Middle frontal gyrus (tissue), 1 donor: ENCODE measurements around the gene AIPL1.
"Not testable (repeated sequence)": the region's sequence is repeated elsewhere in the genome, so short reads cannot be mapped to it uniquely, and the experiment has no call there.

Source experiments
- DNase-seq: peaks from one replicate; pipeline ENCODE4 v3.0.0-alpha.2; 2015; ENCODE audit warnings: low spot score; ENCODE audit errors: extremely low spot score

Gene AIPL1

DNA sequence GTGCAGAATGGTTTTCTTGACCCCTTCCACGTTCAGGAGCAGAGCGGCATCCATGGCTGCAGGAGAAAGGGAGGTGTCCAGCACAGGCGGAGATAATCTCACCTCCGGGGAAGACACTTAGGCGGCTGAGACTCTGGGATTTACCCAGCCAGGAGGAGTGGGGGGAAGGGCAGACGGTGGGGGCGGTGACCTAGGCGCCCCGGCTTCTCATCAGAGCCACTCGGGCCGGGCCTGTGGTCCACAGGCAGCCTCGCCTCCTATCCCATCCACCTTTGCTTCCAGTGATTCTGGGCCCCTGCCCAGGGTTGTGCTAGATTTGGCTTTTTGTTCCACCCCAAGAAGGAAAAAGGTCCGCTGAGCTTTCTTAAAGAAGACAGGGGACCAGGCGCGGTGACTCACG is at the start of gene AIPL1:
TSS of gene AIPL1 (minus strand) at position 71 of the 400 bp plus-strand sequence. CDS start at position 54, 17 bp downstream.
- no peak for DNase-seq

GRCh38 chr17:6483507-6483906 is 48.6 kb upstream of the AIPL1 start:
- DNase-seq, result no peak

DNA sequence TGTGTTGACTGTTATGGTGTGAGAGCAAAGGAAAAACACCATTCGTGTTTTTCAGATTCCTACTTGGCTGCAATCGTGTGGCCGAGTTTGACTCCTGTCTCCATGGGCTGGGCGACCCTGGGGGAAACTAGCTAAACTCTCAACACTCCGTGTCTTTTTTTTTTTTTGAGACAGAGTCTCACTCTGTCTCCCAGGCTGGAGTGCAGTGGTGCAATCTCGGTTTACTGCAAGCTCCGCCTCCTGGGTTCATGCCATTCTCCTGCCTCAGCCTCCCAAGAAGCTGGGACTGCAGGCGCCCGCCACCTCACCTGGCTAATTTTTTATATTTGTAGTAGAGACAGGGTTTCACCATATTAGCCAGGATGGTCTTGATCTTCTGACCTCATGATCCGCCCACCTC is 47.9 kb upstream of the AIPL1 start:
- DNase-seq, result not testable (repeated sequence)

DNA sequence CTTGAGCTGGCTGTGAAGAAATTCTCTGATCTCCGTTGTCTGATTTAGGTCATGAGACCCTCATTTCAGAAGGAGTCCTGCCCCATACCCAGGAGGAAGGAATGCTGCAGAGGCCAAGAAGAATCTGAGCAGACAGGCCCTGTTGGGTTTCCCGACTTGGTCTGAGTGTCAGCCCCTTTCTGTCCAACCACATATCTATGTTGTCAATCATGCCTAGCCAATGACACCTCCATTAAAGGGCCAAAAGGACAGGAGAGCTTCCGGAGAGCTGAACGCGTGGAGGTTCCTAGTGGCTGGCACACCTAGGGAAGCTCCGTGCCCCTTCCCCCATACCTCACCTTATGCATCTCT is 47.2 kb upstream of the AIPL1 start:
- DNase-seq, result no peak

GRCh38 chr17:6480303-6480675 is 45.4 kb upstream of the AIPL1 start:
- DNase-seq, result no peak

DNA sequence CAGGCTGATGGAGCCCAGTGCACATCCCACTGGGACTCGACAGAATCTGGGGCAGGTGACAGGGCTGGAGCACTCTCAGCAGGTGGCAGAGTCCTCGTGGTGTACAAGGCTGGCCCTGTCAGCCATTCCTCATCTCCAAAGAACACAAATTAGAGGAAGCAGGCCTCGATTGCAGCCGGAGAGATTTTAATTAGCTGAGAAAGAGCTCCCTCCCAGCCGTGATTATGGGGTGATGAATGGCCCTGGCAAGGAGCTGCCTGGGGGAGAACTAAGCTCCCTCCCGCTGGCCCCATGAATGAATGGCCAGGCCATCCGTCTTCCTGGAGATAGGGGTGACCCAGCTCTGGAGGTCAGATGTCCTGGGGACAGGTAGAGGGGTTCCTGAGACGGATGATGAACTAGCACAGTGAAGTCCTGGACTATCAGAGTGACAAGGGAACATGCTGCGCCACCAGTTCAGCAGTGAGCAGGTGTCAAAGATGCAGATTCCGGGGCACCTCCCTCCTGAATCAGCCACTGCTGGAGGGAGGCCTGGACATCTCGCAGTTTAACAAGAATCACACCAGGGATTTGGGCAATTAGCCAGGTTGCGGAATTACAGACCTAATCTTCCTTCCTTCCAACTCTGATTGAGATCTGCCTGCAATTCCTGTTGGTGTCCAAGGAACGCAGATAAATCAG is 44.8 kb upstream of the AIPL1 start:
- no peak for DNase-seq

DNA sequence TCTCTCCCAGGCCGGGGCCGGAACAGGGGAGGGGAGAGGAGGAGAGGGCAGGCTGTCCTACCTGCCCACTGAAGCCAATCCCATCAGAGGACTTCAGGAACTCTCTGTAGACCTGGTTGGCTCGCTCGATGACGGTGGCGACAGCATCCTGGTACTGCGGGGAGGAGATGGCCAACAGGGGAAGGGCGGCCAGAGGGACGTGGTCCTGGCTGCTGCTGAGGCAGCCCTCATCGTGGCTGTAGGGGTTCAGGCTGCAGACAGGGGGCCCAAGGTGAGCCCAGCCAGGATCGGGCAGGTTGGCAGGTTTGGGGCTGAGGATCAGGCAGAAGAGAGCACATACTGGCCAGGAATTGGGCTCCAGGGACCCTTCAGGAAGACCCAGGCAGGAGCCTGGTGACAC is 43.6 kb upstream of the AIPL1 start:
- DNase-seq, result no peak

DNA sequence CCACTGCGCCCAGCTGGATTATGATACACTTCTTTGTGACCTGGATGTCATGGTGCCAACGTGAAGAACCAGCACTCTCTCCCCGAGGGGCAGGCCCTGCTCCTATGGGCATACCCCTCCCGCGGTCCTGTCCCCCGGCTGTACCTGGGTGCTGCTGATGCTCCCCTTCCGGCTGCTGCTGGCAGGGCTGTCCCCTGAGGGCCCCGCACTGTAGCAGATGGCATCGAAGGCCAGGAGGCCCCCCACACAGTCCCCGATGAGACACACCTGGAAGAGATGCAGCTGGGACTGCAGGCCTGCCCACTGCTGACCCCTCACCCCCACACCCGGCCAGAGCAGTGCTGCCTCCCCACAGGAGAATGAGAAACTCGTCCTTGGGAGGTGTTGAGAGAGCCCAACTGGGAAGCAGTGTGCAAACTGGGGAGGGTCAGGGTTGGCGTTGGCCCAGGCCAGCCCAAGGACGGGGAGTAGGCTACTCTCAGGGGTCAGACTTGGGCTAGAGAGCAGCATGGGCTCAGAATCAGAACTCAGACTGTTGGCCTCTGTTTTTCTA is 43.0 kb upstream of the AIPL1 start:
- no peak for DNase-seq

DNA sequence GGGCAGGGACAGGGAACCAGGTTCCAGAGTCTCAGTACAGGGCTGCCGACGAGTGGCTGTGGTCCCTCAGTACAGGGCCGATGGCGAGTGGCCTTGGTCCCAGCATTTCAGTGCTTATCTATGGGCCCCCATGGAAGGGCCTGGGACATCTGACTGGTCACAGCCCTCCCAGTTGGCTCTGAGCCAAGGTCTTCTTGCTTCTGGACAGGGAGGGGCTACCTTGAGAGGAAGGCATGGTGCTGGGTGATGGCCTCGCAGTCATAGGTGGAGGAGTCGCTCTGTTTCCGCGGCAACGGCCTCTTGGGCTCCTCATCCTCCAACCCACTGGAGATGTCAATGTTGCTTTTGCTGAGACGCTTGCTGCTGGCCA is 41.9 kb upstream of the AIPL1 start:
- no peak for DNase-seq

DNA sequence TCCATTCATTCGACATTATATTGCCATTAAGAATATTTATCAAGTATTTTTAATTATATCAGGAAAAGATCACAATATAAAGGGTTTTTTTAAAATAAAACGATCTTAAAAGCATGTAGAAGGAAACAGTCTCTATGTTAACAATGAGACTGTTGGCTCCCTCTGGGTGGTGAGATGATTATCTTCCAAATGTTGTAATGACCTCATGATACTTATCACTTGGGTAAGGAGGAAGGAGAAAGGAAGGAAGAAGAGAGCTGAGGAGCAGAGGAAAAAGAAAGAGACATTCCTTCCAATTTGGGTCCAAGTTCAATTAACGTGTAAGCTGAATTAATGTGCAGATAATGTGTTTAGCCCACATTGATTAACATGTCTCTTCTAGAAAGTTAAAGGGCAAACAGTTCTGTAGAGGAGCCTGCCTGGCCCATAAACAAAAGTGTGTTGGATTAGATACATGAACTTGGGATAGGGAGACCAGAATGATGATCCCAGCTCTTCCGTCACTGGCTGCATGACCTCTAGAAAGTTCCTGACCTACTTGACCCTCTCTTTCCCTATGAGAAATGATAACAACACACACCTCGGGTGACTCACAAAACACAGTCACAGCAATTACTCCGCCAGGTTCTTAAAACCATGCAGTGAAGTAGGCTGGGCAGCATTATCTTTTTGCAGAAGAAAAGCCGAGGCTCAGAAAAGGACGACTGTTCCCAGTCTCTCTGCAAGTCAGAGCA is 41.3 kb upstream of the AIPL1 start:
- DNase-seq, result no peak

GRCh38 chr17:6475411-6475810 is 40.5 kb upstream of the AIPL1 start:
- DNase-seq, result no peak

GRCh38 chr17:6474906-6475305 is 40.0 kb upstream of the AIPL1 start:
- no peak for DNase-seq

DNA sequence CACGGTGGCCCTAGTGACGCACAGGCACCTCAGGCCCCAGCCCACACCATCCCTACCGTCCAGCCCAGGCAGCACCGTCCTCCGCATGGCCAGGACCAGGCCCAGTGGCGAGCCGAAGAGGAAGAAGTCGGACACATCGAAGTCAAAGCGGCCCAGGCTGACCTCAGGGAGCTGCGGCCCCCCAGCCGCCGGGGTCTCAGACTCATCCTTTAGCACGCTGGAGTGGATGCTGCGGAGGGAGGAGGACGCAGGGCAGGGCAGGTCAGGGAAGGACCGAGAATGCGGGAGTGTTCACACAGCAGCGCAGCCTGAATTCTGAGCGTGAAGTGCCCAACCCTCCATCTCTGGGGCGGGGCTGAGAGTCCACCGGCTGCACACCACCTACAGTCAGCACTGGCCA is 39.5 kb upstream of the AIPL1 start:
- no peak for DNase-seq

DNA sequence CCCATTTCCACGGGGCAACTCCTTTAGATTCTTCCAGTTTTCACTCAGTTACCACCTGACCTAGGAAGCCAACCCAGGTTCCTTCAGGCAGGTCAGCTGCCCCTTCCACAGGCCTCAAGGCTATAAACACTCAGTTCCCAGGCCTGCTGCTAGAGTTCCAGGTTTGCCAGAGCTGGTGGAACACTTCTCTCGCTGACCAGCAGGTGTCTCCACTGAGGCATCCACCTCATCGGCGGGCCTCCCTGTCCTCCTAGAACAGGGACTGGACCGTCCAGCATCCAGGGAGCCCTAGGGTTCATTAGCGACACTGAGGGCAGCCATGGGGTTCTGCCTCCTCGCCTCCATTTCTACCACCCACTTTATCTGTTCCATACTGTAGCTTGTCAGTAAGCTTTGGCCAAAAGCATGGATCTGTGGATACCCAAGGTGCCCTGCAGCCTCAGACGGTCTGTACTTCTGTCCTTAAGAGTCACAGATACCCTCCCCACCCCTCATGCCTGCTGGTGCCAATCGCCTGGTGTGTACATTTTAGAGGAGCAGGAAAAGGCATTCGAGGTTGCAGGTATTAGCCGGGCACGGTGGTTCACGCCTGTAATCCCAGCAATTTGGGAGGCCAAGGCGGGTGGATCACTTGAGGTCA is 38.3 kb upstream of the AIPL1 start:
- DNase-seq, result peak; percentile 56

DNA sequence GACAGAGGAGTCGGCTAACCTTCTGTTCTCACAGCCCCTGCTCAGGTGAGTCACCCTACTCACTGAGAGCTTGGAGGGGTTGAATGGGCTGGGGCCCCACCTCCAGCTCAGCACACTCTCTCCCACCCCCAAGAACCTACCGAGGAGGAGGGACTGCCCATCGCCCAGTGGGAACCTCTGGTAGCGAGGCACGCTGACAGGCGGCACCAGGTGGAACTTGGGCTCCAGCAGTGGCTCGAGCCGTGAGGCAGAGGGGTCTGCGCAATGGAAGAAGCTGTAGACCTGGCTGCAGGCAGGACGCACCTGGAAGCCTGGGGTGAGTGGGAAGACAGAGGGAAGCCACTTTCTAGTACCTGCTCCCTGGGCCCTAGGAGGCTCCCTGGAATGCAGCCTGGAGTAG is 37.6 kb upstream of the AIPL1 start:
- DNase-seq, result no peak

DNA sequence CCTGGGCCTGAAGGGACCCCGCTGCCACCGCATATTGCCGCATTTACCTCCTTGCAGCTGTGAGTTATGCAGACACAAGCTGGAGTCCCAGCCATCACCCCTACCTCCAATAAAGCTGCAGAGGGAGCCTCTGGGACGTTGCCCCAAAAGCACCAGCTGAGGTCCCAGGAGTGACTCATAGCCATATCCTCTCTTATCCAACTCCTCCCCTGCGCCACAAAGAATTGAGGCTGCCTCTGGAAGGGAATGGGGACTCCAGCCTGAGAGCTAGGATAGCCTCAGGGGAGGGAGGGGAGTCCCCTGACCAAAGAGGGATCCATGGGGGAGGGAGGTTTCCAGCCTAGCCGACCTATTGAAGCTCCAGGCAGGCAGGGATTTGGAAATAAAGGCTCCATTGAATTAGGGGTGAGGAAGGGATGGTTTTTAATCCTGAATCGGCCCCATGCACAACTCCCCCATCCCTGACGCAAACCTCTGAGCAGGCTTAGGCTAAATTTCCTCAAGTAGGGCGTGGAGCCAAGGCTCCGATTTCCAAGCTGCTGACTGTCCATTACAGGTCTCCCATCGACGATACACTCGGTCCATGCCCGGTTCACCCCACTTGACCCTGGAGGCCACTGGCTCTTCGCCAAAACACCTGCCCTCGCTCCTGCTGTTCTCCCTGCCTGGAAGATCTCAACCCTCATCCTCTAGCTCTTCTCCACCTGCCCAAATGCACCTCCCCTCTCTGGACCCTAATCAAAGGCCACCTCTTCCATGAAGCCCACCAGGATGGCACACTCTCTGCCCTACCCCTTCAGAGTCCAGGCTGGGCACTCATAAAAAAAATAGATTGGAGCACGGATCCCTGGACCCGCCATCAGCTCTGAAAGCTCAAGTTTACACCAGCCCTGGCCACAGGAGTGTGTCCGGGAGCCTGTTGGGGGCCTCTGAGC is 36.9 kb upstream of the AIPL1 start:
- no peak for DNase-seq

GRCh38 chr17:6470751-6471521 is 36.0 kb upstream of the AIPL1 start:
- no peak for DNase-seq

- DNase-seq, result no peak
These were observed 35.3 kb upstream of the AIPL1 start for GRCh38 chr17:6470146-6470718.

DNA sequence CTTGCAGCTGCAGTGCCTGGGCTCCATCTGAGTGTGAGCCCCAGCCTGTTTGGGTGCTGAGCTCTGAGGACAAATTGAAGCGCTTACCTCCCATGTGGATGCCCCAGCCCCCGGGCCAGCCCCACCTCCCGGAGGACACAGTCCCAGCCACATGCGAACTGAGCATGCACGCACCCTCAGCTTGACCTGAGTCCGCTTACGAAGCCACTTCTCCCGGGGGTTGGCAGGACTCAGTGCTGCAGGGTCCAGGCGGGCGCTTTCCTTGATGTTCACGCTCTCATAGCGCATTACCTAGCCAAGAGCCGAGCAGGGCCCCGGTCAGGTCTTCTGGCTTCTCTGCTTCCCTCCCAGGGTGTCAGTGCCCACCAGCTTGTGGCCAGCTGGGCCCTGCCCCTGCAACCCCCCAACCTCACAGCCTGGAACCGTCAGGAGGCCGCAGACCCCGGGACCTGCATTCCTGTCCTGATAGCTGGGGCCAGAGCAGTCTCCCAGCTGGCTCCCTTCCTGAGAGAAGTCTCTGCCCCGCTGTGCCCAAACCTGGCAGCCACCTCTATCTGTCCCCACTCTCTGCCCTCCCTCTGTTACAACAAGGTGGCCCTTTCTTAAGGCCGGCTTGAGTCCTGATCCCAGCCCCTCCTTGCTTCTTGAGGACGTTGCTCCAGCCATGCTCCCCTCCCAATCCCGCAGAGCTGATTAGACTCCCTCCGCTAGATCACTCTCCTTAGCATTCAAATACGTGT is 33.3 kb upstream of the AIPL1 start:
- DNase-seq, result no peak

DNA sequence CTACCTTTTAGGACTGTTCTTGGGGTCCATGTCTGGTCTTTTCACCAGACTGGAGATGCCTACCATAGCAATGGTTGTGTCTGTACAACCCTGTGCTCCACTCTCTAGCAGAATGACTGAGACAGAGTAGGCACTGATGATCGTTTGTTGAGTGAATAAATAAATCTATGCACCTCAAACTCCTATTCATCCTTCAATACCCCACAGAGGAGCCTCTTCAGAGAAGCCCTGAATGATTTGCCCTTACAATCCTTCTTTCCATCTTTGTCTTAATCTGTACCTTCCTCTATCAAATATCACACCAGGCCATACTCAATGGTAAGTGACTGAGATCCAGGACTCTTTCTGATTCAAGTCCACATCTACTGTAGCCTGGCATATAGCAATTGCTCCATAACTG is 32.6 kb upstream of the AIPL1 start:
- DNase-seq, result no peak
